ENCODE measurements around the gene MYLK2.

Gene MYLK2

GRCh38 chr20:31815408-31816188 lies 3.6 kb upstream of the MYLK2 start:
- peak in 1 of 2 experiments; percentile 8 for TF ChIP-seq CTCF (IDR thresholded peaks at IDR 0.05)
- intact Hi-C loops (cut with DNase I; ENCODE audit: low total_unique reads) = loop anchor here (10.0 kb wide), 1 partner anchor 71 kb away; no protein-coding TSS in a partner anchor
- H3K36me3 ChIP-seq = no peaks in the 10 kb centered on the region
- H3K4me1 ChIP-seq = peaks cover 0 to 80% (median 60%) of the 10 kb centered on the region in 4 donors
- H3K9me3 ChIP-seq = no peaks in the 10 kb centered on the region
- H3K4me3 ChIP-seq = peak overlapping the region in 1 of 2 donors; percentile 11
- DNase-seq = peak in 1 of 2 donors; percentile 87
- H3K27me3 ChIP-seq = no peaks in the 10 kb centered on the region
- H3K27ac ChIP-seq = peak overlapping the region; percentile 83 to 87

GRCh38 chr20:31816221-31816620 lies 2.9 kb upstream of the MYLK2 start:
- DNase-seq = no peak
- no peak for TF ChIP-seq CTCF (IDR thresholded peaks at IDR 0.05)
- Histone ChIP-seq H3K27me3 (no peaks in the 10 kb centered on the region), H3K4me1 (peaks cover 0 to 74% (median 54%) of the 10 kb centered on the region in 4 donors), H3K27ac (peak overlapping the region; percentile 83 to 87), H3K4me3 (no peak overlapping the region), H3K9me3 (no peaks in the 10 kb centered on the region), H3K36me3 (no peaks in the 10 kb centered on the region)
- intact Hi-C loops (cut with DNase I; ENCODE audit: low total_unique reads) = loop anchor here (10.0 kb wide), 1 partner anchor 71 kb away; no protein-coding TSS in a partner anchor

- Histone ChIP-seq H3K27me3 (no peaks in the 10 kb centered on the region), H3K36me3 (no peaks in the 10 kb centered on the region), H3K4me1 (peaks cover 0 to 74% (median 49%) of the 10 kb centered on the region in 4 donors), H3K4me3 (no peak overlapping the region), H3K9me3 (no peaks in the 10 kb centered on the region), H3K27ac (peak overlapping the region in 1 of 2 donors; percentile 83)
- intact Hi-C loops (cut with DNase I; ENCODE audit: low total_unique reads) = loop anchor here (10.0 kb wide), 1 partner anchor 73 kb away; no protein-coding TSS in a partner anchor
- no peak for TF ChIP-seq CTCF (IDR thresholded peaks at IDR 0.05)
- peak in 1 of 2 donors; percentile 49 for DNase-seq
Measured at GRCh38 chr20:31817461-31817860, 1.7 kb upstream of the MYLK2 start.

GRCh38 chr20:31818376-31818908 lies 714 bp upstream of the MYLK2 start:
- H3K27ac ChIP-seq = peak overlapping the region; percentile 34 to 80
- TF ChIP-seq CTCF (IDR thresholded peaks at IDR 0.05) = no peak
- DNase-seq = peak in 1 of 2 donors; percentile 64
- no peaks in the 10 kb centered on the region for H3K9me3 ChIP-seq
- intact Hi-C loops (cut with DNase I; ENCODE audit: low total_unique reads) = loop anchor here (10.0 kb wide), 1 partner anchor 74 kb away; no protein-coding TSS in a partner anchor
- peaks cover 0 to 73% (median 49%) of the 10 kb centered on the region in 4 donors for H3K4me1 ChIP-seq
- no peaks in the 10 kb centered on the region for H3K36me3 ChIP-seq
- H3K4me3 ChIP-seq = no peak overlapping the region
- no peaks in the 10 kb centered on the region for H3K27me3 ChIP-seq

GRCh38 chr20:31820228-31820627 lies 1.1 kb downstream of the MYLK2 start:
- Histone ChIP-seq H3K9me3 (no peaks in the 10 kb centered on the region), H3K27ac (peak overlapping the region in 1 of 2 donors; percentile 80), H3K36me3 (no peaks in the 10 kb centered on the region), H3K4me3 (no peak overlapping the region), H3K27me3 (no peaks in the 10 kb centered on the region), H3K4me1 (peaks cover 0 to 72% (median 44%) of the 10 kb centered on the region in 4 donors)
- TF ChIP-seq CTCF (IDR thresholded peaks at IDR 0.05) = no peak
- DNase-seq = peak in 1 of 2 donors; percentile 59
- intact Hi-C loops (cut with DNase I; ENCODE audit: low total_unique reads) = loop anchor here (5.0 to 10.0 kb wide), 3 partner anchors 135 to 212 kb away; partner anchors contain the start of gene PDRG1
